Activated CD8-positive, alpha-beta memory T cell treated with anti-CD3 and anti-CD28 coated beads for 1 hour (primary cell): ENCODE measurements around the gene CDC5L.

Experiments
- DNase-seq, 2 donors: peaks; one replicate each; pipeline ENCODE4 v3.0.0-alpha.2; 2020; ENCODE audit warnings: low read depth in 1 of 2; ENCODE audit errors: extremely low read depth in 1 of 2

CDC5L gene

GRCh38 chr6:44495036-44495901, 107.8 kb downstream of the CDC5L start:
- DNase-seq = no peak

- no peak for DNase-seq
Observed at GRCh38 chr6:44496665-44497369, 109.3 kb downstream of the CDC5L start.

GRCh38 chr6:44497807-44498206, 110.3 kb downstream of the CDC5L start:
- DNase-seq = no peak

- DNase-seq = no peak
Observed at GRCh38 chr6:44498436-44498835, 110.9 kb downstream of the CDC5L start.

- DNase-seq = no peak
Observed at GRCh38 chr6:44499609-44500008, 112.1 kb downstream of the CDC5L start.
